AG08396 (cell line): ENCODE results near the gene PLK3.
A peak's percentile ranks its signal among the peaks of the same experiment; 100 is the strongest.
"Not testable (repeated sequence)": the region's sequence is repeated elsewhere in the genome, so short reads cannot be mapped to it uniquely, and the experiment has no call there.

Source experiments
- DNase-seq: peaks from one replicate; pipeline ENCODE4 v3.0.0; 2012; ENCODE audit warnings: low spot score, mixed read lengths

PLK3 gene

GRCh38 chr1:44787506-44787905 is 12.7 kb upstream of the PLK3 start:
- no peak for DNase-seq

DNA sequence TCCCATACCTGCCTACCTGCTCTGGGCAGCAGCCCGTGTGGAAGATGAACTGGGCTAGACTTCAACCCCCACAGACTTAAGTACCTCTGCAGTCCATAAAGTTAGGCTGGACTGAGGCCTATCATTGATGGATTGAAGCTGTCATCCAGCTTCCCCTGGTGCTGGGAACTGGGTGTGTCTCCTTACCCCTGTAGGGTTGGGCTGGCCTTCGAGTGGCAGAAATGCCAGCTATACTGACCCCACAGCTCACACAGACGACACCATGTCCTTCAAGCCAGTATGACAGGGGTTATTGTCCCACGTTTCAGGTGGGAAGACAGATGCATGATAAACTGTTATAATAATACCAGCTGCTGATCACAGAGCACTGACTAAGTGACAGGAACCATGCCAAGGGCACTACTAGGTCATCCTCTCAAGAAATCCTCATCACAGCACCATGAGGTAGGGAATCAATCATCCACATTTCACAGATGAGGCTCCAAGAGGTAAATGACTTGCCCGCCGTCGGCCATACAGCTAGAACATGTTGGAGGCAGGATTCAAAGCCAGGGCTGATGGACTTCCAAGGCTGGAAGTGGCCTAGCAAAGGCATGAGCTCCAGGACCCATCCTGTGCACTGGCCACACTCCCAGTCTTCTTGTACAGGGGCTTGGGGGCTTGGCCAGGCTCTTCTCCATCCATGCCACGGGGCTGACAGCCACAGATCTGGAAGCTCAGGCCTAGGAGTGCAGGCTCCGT is 11.9 kb upstream of the PLK3 start, which contains the start of gene BEST4:
BEST4 (minus strand) TSS at position 51 of the 741 bp plus-strand sequence. CDS start 465 bp downstream, outside the sequence.
- DNase-seq, result no peak

DNA sequence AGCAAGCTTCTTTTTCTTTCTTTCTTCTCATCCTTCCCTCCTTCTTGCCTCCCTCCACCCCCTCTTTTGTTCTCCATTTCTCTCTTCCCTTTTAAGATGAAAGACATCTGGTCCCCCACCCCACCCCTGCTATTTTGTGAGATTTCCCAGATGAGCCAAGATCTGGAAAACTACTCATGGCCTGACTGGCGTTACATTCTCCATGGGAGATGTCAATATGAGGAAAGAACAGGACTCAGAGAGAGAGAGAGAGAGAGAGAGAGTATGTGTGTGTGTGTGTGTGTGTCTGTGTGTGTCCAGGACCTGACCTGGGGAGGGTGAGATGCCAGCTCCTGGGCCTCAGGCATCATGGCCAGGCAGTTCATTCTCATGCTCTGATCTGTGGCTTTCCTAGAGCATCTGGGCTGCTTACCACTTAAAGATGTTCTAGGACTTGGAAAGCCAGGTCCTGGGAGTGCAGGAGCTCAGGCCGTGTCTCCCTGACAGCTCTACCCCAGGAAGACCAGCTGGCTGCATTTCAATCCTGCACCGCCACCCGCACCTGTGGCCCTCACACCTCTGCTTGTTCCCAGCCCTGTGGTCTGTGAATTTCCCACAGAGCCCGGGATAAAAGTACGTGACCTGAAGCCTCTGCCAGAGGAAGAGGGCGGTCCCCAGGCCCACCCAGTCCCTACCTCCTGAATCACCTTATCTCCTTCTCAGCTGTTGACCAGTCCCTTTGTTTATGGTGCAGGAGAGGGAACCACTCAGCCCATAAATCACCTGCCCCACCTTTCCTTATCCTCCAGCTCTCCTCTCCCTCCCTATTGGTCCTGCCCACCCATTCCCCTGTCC is 9.0 kb upstream of the PLK3 start:
- DNase-seq, result no peak

- DNase-seq, result no peak
Measured at GRCh38 chr1:44792736-44793502, 7.3 kb upstream of the PLK3 start.

DNA sequence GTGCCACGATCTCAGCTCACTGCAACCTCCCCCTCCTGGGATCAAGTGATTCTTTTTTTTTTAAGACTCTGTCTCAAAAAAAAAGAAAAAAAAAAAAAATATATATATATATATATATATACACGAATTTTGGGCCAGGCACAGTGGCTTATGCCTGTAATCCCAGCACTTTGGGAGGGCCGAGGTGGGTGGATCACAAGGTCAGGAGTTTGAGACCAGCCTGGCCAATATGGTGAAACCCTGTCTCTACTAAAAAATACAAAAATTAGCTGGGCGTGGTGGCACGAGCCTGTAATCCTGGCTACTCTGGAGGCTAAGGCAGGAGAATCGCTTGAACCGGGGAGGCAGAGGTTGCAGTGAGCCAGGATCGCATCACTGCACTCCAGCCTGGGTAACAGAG is 2.3 kb upstream of the PLK3 start:
- DNase-seq, result not testable (repeated sequence)

DNA sequence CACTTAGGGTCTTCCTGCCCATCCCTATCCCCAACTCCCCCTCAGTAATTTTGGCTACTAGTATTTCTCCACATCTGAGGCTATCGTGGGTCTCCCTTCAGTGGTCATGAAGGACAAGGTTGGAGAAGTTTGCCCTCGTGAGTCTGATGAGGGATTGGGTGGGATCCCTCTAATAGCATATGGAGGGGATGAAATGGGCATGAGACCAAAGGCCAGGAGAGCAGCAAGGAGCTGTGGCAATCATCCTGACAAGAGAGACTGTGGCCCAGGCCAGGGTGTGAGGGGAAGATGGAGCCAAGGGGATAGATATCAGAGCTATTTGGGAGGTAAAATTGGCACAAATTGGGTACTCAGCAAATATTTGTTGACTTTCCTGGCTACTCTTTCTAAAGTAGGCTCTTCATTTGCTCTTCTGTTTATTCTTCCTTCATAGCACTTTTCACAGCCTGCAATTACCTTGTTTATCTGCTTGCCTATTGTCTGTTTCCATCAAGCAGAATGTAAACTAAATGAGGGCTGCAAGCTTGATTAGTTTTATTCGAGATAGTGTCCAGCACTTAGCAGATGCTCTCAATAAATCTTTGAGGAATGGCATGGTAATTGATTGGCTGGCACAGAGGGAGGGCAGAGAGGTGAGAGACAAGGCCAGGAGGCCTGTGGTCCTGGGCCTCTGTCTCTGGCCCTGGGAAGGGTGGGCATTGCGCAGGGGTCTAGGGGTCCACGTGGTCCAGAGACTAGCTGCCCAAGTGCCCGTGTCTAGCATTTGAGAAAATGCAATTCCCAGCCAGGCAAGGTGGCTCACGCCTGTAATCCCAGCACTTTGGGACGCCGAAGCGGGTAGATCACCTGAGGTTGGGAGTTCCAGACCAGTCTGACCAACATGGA is 1.5 kb upstream of the PLK3 start:
- DNase-seq, result no peak

GRCh38 chr1:44801491-44802305 is 1.5 kb downstream of the PLK3 start:
- DNase-seq, result no peak

GRCh38 chr1:44802306-44803061 is 2.3 kb downstream of the PLK3 start:
- DNase-seq, result no peak

DNA sequence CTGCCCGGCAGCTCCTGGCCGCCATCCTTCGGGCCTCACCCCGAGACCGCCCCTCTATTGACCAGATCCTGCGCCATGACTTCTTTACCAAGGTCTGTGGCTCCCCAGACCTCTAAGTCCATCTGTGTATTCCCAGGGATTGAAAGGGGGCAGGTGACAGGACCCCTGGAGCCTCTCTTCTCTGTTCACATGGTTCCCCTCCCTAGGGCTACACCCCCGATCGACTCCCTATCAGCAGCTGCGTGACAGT is 2.8 kb downstream of the PLK3 start:
- no peak for DNase-seq

- no peak for DNase-seq
Measured at GRCh38 chr1:44803312-44804095, 3.3 kb downstream of the PLK3 start.

- no peak for DNase-seq
Measured at GRCh38 chr1:44805311-44806024, 5.3 kb downstream of the PLK3 start.

- DNase-seq, result no peak
Measured at GRCh38 chr1:44806025-44806703, 6.0 kb downstream of the PLK3 start.

DNA sequence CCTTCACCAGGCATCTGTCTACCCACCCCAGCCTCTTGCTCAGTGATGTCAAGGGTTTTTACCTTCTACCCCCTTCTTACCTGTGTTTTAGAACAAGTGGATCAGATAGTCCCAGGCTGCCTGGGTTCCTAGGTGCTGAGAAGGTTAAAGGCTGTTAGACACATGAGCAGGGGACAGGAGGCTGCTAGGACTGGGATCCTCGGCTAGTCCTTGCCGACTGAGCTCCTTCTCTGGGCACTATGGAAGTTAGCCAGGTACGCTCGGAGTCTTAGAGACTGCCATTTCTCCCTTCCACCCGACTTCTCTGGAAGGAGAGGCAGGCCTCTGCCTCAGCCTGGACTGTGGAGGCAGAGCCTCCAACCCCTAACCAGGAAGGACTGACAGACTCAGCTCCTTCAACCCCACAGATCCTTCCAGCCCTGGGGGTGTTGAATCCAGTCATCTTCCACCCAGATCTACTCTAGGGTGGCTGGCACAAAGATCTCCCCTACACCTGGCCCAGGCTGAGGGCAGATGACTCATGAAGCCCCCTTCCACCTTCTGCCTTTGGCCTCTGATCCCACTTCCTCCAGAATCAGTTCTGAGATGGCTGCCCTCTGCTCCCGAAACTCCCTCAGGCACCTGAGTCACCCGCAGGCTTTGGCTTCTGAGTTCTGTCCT is 6.7 kb downstream of the PLK3 start, which contains the start of gene DYNLT4:
DYNLT4 (minus strand) TSS at position 648 of the 660 bp plus-strand sequence. CDS start 683 bp downstream, outside the sequence.
- DNase-seq, result no peak

DNA sequence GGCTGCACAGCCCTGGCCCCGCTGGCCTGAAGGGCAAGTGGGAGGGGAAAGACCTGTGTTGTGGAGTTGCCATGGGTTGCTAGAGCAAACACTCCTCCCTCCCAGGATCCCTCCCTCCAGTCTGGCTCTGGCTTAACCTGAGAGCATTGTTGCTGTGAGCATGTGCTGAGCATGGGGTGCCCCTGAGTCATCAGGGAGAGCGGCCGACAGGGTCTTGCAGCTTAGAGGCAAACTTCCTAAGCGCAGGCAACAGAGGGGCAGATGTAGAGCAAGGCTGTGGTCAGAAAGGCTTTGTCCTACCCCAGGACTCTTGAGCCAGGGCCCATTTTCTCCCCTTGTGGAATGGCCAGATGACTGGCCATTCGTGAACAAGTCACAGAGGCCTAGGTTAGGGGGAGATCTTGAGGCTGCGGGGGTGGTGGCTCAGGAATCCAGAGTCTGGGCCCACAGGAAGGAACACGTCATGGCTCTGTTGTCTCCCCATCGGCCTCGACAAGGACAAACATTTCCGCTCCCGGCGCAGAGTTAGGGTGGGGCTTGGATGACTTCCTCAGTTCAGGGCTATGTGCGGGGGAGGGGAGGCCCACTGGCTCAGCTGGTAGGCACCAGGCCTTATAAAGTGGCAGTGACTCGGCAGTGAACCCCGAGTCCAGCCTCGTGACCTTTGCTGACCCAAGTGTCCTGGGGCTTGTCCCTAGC is 7.3 kb downstream of the PLK3 start:
- DNase-seq, result peak; percentile 95

DNA sequence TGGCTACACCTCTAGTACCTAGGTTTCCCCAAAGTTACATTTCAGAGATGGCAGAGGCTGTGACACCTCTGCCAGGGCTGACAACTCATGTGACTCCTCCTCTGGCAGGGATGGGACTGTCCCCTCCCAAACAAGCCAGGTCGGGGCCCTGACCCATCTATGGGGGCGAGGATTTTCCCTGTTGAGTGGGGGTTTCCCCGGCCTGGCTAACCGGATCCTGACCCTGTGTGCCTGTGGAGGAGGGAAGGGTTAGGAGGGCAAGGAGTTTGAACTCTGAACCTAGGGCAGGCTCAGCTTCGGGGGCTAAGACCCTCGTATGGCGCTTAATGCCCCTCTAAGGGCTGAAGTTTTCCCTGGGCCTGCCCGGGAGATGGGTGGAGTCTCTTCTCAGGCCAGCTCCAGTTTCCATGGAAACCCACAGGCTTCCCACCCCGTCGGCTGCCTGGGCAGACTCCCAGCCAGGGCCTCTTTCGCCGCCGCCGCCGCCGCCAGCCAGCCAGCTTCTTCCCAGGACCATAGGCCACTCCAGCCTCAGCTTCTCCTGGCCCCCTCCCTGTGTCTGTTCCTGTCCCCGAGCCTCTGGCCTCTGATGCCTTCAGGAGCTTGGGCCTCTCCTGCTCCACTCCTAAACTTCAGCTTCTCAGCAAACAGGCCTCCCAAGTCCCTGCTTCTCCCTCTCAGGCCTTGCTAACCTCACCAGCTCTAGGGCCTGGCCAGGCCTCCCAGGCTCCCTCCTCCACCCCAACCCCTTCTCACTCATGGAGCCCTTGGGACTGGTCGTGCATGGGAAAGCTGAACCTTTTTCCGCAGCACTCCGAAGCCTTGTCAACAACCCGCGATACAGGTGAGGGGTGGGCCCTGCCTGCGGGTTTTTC is 8.1 kb downstream of the PLK3 start, which contains the start of gene BTBD19:
BTBD19 (plus strand) TSS at position 461 of the 875 bp plus-strand sequence; CDS start at position 759, 298 bp downstream.
- peak; percentile 90 for DNase-seq
